ENCODE data around the gene DTWD2.
"Not testable (repeated sequence)": the region's sequence is repeated elsewhere in the genome, so short reads cannot be mapped to it uniquely, and the experiment has no call there.

The DTWD2 gene

GRCh38 chr5:118851785-118852184 is 136.6 kb downstream of the DTWD2 start:
- H3K4me1 ChIP-seq (ENCODE audit: control insufficient read depth in 5 of 5, insufficient read depth in 5 of 5, low read length in 5 of 5); H3K9ac ChIP-seq (ENCODE audit: low read length in 5 of 5); H3K27ac ChIP-seq (ENCODE audit: low read depth, low read length); H3K36me3 ChIP-seq (ENCODE audit: control insufficient read depth in 5 of 5, insufficient read depth in 5 of 5, low read length in 5 of 5); H3K27me3 ChIP-seq (ENCODE audit: control insufficient read depth in 5 of 5, insufficient read depth in 4 of 5, low read length in 5 of 5); H3K4me3 ChIP-seq (ENCODE audit: low read depth in 1 of 5, low read length in 5 of 5): not testable (repeated sequence)
- peaks cover 0 to 12% (median 7%) of the 10 kb centered on the region in 5 donors for H3K9me3 ChIP-seq (ENCODE audit: control insufficient read depth in 5 of 5, low read length in 5 of 5)

GRCh38 chr5:118849507-118849906 is 138.8 kb downstream of the DTWD2 start:
- not testable (repeated sequence) for H3K27me3 ChIP-seq (ENCODE audit: control insufficient read depth in 5 of 5, insufficient read depth in 4 of 5, low read length in 5 of 5); H3K4me1 ChIP-seq (ENCODE audit: control insufficient read depth in 5 of 5, insufficient read depth in 5 of 5, low read length in 5 of 5); H3K27ac ChIP-seq (ENCODE audit: low read depth, low read length); H3K9ac ChIP-seq (ENCODE audit: low read length in 5 of 5); H3K36me3 ChIP-seq (ENCODE audit: control insufficient read depth in 5 of 5, insufficient read depth in 5 of 5, low read length in 5 of 5); H3K4me3 ChIP-seq (ENCODE audit: low read depth in 1 of 5, low read length in 5 of 5)
- H3K9me3 ChIP-seq (ENCODE audit: control insufficient read depth in 5 of 5, low read length in 5 of 5): peaks cover 0 to 12% (median 7%) of the 10 kb centered on the region in 5 donors

GRCh38 chr5:118844351-118844750 is 144.0 kb downstream of the DTWD2 start:
- no peaks in the 10 kb centered on the region for H3K27me3 ChIP-seq (ENCODE audit: control insufficient read depth in 5 of 5, insufficient read depth in 4 of 5, low read length in 5 of 5)
- no peak overlapping the region for H3K4me3 ChIP-seq (ENCODE audit: low read depth in 1 of 5, low read length in 5 of 5)
- H3K4me1 ChIP-seq (ENCODE audit: control insufficient read depth in 5 of 5, insufficient read depth in 5 of 5, low read length in 5 of 5): no peaks in the 10 kb centered on the region
- H3K27ac ChIP-seq (ENCODE audit: low read depth, low read length): no peak overlapping the region
- H3K9ac ChIP-seq (ENCODE audit: low read length in 5 of 5): no peak overlapping the region
- H3K36me3 ChIP-seq (ENCODE audit: control insufficient read depth in 5 of 5, insufficient read depth in 5 of 5, low read length in 5 of 5): peaks cover 0 to 11% (median 0%) of the 10 kb centered on the region in 5 donors
- peaks cover 0 to 1% (median 0%) of the 10 kb centered on the region in 5 donors for H3K9me3 ChIP-seq (ENCODE audit: control insufficient read depth in 5 of 5, low read length in 5 of 5)

- Histone ChIP-seq H3K36me3 (ENCODE audit: control insufficient read depth in 5 of 5, insufficient read depth in 5 of 5, low read length in 5 of 5) (no peaks in the 10 kb centered on the region), H3K27me3 (ENCODE audit: control insufficient read depth in 5 of 5, insufficient read depth in 4 of 5, low read length in 5 of 5) (no peaks in the 10 kb centered on the region), H3K4me1 (ENCODE audit: control insufficient read depth in 5 of 5, insufficient read depth in 5 of 5, low read length in 5 of 5) (no peaks in the 10 kb centered on the region), H3K9me3 (ENCODE audit: control insufficient read depth in 5 of 5, low read length in 5 of 5) (no peaks in the 10 kb centered on the region), H3K4me3 (ENCODE audit: low read depth in 1 of 5, low read length in 5 of 5) (no peak overlapping the region), H3K27ac (ENCODE audit: low read depth, low read length) (no peak overlapping the region), H3K9ac (ENCODE audit: low read length in 5 of 5) (no peak overlapping the region)
These were observed 153.6 kb downstream of the DTWD2 start for GRCh38 chr5:118834710-118835109.

- H3K9ac ChIP-seq (ENCODE audit: low read length in 5 of 5): no peak overlapping the region
These were observed 155.4 kb downstream of the DTWD2 start for GRCh38 chr5:118832974-118833373.

GRCh38 chr5:118825226-118825625 is 163.1 kb downstream of the DTWD2 start:
- H3K4me1 ChIP-seq (ENCODE audit: control insufficient read depth in 5 of 5, insufficient read depth in 5 of 5, low read length in 5 of 5): no peaks in the 10 kb centered on the region
- H3K27ac ChIP-seq (ENCODE audit: low read depth, low read length): no peak overlapping the region
- H3K9me3 ChIP-seq (ENCODE audit: control insufficient read depth in 5 of 5, low read length in 5 of 5): no peaks in the 10 kb centered on the region
- H3K36me3 ChIP-seq (ENCODE audit: control insufficient read depth in 5 of 5, insufficient read depth in 5 of 5, low read length in 5 of 5): no peaks in the 10 kb centered on the region
- no peak overlapping the region for H3K4me3 ChIP-seq (ENCODE audit: low read depth in 1 of 5, low read length in 5 of 5)
- H3K9ac ChIP-seq (ENCODE audit: low read length in 5 of 5): no peak overlapping the region
- H3K27me3 ChIP-seq (ENCODE audit: control insufficient read depth in 5 of 5, insufficient read depth in 4 of 5, low read length in 5 of 5): no peaks in the 10 kb centered on the region

More at GRCh38 chr5:118832974-118833373, 155.4 kb downstream of the DTWD2 start:
- H3K36me3 ChIP-seq (ENCODE audit: control insufficient read depth in 5 of 5, insufficient read depth in 5 of 5, low read length in 5 of 5): no peaks in the 10 kb centered on the region
- no peak overlapping the region for H3K4me3 ChIP-seq (ENCODE audit: low read depth in 1 of 5, low read length in 5 of 5)
- no peaks in the 10 kb centered on the region for H3K9me3 ChIP-seq (ENCODE audit: control insufficient read depth in 5 of 5, low read length in 5 of 5)
- H3K4me1 ChIP-seq (ENCODE audit: control insufficient read depth in 5 of 5, insufficient read depth in 5 of 5, low read length in 5 of 5): no peaks in the 10 kb centered on the region
- H3K27me3 ChIP-seq (ENCODE audit: control insufficient read depth in 5 of 5, insufficient read depth in 4 of 5, low read length in 5 of 5): no peaks in the 10 kb centered on the region
- no peak overlapping the region for H3K27ac ChIP-seq (ENCODE audit: low read depth, low read length)

- H3K4me1 ChIP-seq (ENCODE audit: control insufficient read depth in 5 of 5, insufficient read depth in 5 of 5, low read length in 5 of 5): no peaks in the 10 kb centered on the region
- H3K27me3 ChIP-seq (ENCODE audit: control insufficient read depth in 5 of 5, insufficient read depth in 4 of 5, low read length in 5 of 5): no peaks in the 10 kb centered on the region
- no peaks in the 10 kb centered on the region for H3K9me3 ChIP-seq (ENCODE audit: control insufficient read depth in 5 of 5, low read length in 5 of 5)
- H3K36me3 ChIP-seq (ENCODE audit: control insufficient read depth in 5 of 5, insufficient read depth in 5 of 5, low read length in 5 of 5): no peaks in the 10 kb centered on the region
- H3K9ac ChIP-seq (ENCODE audit: low read length in 5 of 5): no peak overlapping the region
- H3K27ac ChIP-seq (ENCODE audit: low read depth, low read length): no peak overlapping the region
- no peak overlapping the region for H3K4me3 ChIP-seq (ENCODE audit: low read depth in 1 of 5, low read length in 5 of 5)
These were observed 169.7 kb downstream of the DTWD2 start for GRCh38 chr5:118818604-118819003.

GRCh38 chr5:118808441-118808840 is 179.9 kb downstream of the DTWD2 start:
- Histone ChIP-seq H3K27me3 (ENCODE audit: control insufficient read depth in 5 of 5, insufficient read depth in 4 of 5, low read length in 5 of 5) (no peaks in the 10 kb centered on the region), H3K27ac (ENCODE audit: low read depth, low read length) (no peak overlapping the region), H3K4me3 (ENCODE audit: low read depth in 1 of 5, low read length in 5 of 5) (no peak overlapping the region), H3K9me3 (ENCODE audit: control insufficient read depth in 5 of 5, low read length in 5 of 5) (peaks cover 0 to 9% (median 0%) of the 10 kb centered on the region in 5 donors), H3K36me3 (ENCODE audit: control insufficient read depth in 5 of 5, insufficient read depth in 5 of 5, low read length in 5 of 5) (no peaks in the 10 kb centered on the region), H3K4me1 (ENCODE audit: control insufficient read depth in 5 of 5, insufficient read depth in 5 of 5, low read length in 5 of 5) (no peaks in the 10 kb centered on the region), H3K9ac (ENCODE audit: low read length in 5 of 5) (no peak overlapping the region)

- Histone ChIP-seq H3K27ac (ENCODE audit: low read depth, low read length) (no peak overlapping the region), H3K4me3 (ENCODE audit: low read depth in 1 of 5, low read length in 5 of 5) (no peak overlapping the region), H3K36me3 (ENCODE audit: control insufficient read depth in 5 of 5, insufficient read depth in 5 of 5, low read length in 5 of 5) (no peaks in the 10 kb centered on the region), H3K4me1 (ENCODE audit: control insufficient read depth in 5 of 5, insufficient read depth in 5 of 5, low read length in 5 of 5) (no peaks in the 10 kb centered on the region), H3K9me3 (ENCODE audit: control insufficient read depth in 5 of 5, low read length in 5 of 5) (peaks cover 0 to 9% (median 0%) of the 10 kb centered on the region in 5 donors), H3K27me3 (ENCODE audit: control insufficient read depth in 5 of 5, insufficient read depth in 4 of 5, low read length in 5 of 5) (no peaks in the 10 kb centered on the region), H3K9ac (ENCODE audit: low read length in 5 of 5) (no peak overlapping the region)
These were observed 181.8 kb downstream of the DTWD2 start for GRCh38 chr5:118806571-118806970.

GRCh38 chr5:118802335-118802734 is 186.0 kb downstream of the DTWD2 start:
- Histone ChIP-seq H3K9me3 (ENCODE audit: control insufficient read depth in 5 of 5, low read length in 5 of 5) (no peaks in the 10 kb centered on the region), H3K36me3 (ENCODE audit: control insufficient read depth in 5 of 5, insufficient read depth in 5 of 5, low read length in 5 of 5) (no peaks in the 10 kb centered on the region), H3K27me3 (ENCODE audit: control insufficient read depth in 5 of 5, insufficient read depth in 4 of 5, low read length in 5 of 5) (no peaks in the 10 kb centered on the region), H3K4me3 (ENCODE audit: low read depth in 1 of 5, low read length in 5 of 5) (no peak overlapping the region), H3K9ac (ENCODE audit: low read length in 5 of 5) (no peak overlapping the region), H3K4me1 (ENCODE audit: control insufficient read depth in 5 of 5, insufficient read depth in 5 of 5, low read length in 5 of 5) (no peaks in the 10 kb centered on the region), H3K27ac (ENCODE audit: low read depth, low read length) (no peak overlapping the region)

- Histone ChIP-seq H3K9ac (ENCODE audit: low read length in 5 of 5) (no peak overlapping the region), H3K4me1 (ENCODE audit: control insufficient read depth in 5 of 5, insufficient read depth in 5 of 5, low read length in 5 of 5) (peaks cover 0 to 12% (median 4%) of the 10 kb centered on the region in 5 donors), H3K36me3 (ENCODE audit: control insufficient read depth in 5 of 5, insufficient read depth in 5 of 5, low read length in 5 of 5) (no peaks in the 10 kb centered on the region), H3K27ac (ENCODE audit: low read depth, low read length) (no peak overlapping the region), H3K27me3 (ENCODE audit: control insufficient read depth in 5 of 5, insufficient read depth in 4 of 5, low read length in 5 of 5) (no peaks in the 10 kb centered on the region), H3K4me3 (ENCODE audit: low read depth in 1 of 5, low read length in 5 of 5) (no peak overlapping the region), H3K9me3 (ENCODE audit: control insufficient read depth in 5 of 5, low read length in 5 of 5) (no peaks in the 10 kb centered on the region)
These were observed 192.3 kb downstream of the DTWD2 start for GRCh38 chr5:118796081-118796480.

Data from subcutaneous abdominal adipose tissue (tissue), 5 donors.